K562 (cell line): ENCODE data around the gene HMOX2. TPM values are rescaled to one million over a fixed set of nuclear protein-coding genes. Genes with fewer than 3 reads are reported as not detected.

ENCODE experiments used
- ATAC-seq: fragments of 200-7000 bp; cut with Tn5 transposase; 3 replicates; pipeline ENCODE4 v1.9.1; 2020; ENCODE audit warnings: moderate library complexity
- BruUV-seq: library from RNA; stranded (reverse); fragments of 400-500 nt; replicated peaks from 2 replicates; lab custom pipeline; 2021; lab: Mats Ljungman, UMichigan
- CTCF ChIA-PET: fragments of 300-600 bp; formaldehyde crosslinking; extraction: SDS; loops from one replicate; lab custom pipeline; 2021; ENCODE audit warnings: low intra/inter-chr PET ratio; lab: Yijun Ruan, JAX
- POLR2A ChIA-PET: fragments of 300-600, 350-650 bp; sonication (Branson Sonifier 250); formaldehyde crosslinking; extraction: SDS; loops from one replicate; lab custom pipeline; 2021; ENCODE audit warnings: antibody characterized with exemption, inconsistent platforms; lab: Yijun Ruan, JAX
- DNase-seq, 4 experiments: peaks; one replicate each; pipeline versions ENCODE4 v3.0.0 to v3.0.0-alpha.2; 2011 to 2018; ENCODE audit warnings: low spot score in 3 of 4, mixed read lengths in 3 of 4; ENCODE audit errors: extremely low read depth in 1 of 4
- FAIRE-seq: peaks from 2 replicates; lab custom pipeline; 2011; peaks lifted over from hg19 to GRCh38; lab: Jason Lieb, UNC
- H2AFZ ChIP-seq: 2 replicates; pipeline ENCODE4 v1.6.0; 2011; ENCODE audit warnings: low read depth, low read length, control low read depth, inconsistent platforms
- H3K27ac ChIP-seq: fragments of 200-600 bp; 3 replicates; pipeline ENCODE4 v1.8.0; 2011; ENCODE audit warnings: low read depth, mild to moderate bottlenecking, control low read depth, inconsistent platforms, low read length, moderate library complexity, mixed read lengths; ENCODE audit errors: extremely low read depth
- H3K27me3 ChIP-seq, 2 experiments: fragments of 300-600 bp in 1 of 2; 2 replicates in 1 of 2; 3 replicates in 1 of 2; pipeline versions ENCODE4 v1.6.0 to v1.8.0; 2011; ENCODE audit warnings: inconsistent platforms in 2 of 2, low read length in 2 of 2, mild to moderate bottlenecking in 1 of 2, mixed read lengths in 1 of 2, moderate library complexity in 1 of 2; ENCODE audit not compliant: control insufficient read depth in 2 of 2, insufficient read depth in 2 of 2
- H3K36me3 ChIP-seq: fragments of 300-600 bp; 3 replicates; pipeline ENCODE4 v1.8.0; 2011; ENCODE audit warnings: mild to moderate bottlenecking, low read length, inconsistent platforms; ENCODE audit not compliant: control insufficient read depth, insufficient read depth
- H3K4me1 ChIP-seq, 2 experiments: fragments of 200-600 bp in 1 of 2; replicated peaks in 1 of 2; 2 replicates in 1 of 2; 3 replicates in 1 of 2; pipeline versions ENCODE4 v1.5.1 to v1.8.0; 2011; ENCODE audit warnings: inconsistent platforms in 2 of 2, low read length in 2 of 2, mild to moderate bottlenecking in 1 of 2, mixed read lengths in 1 of 2, moderate library complexity in 1 of 2; ENCODE audit not compliant: control insufficient read depth in 2 of 2, insufficient read depth in 2 of 2
- H3K4me2 ChIP-seq: 2 replicates; pipeline ENCODE4 v1.6.1; 2011; ENCODE audit warnings: low read length, control low read depth, inconsistent platforms, mixed read lengths; ENCODE audit not compliant: insufficient read depth
- H3K4me3 ChIP-seq: fragments of 200-600 bp; sonication (generic), shearing (Covaris generic); 2 replicates; pipeline ENCODE4 v1.5.1; 2016; ENCODE audit warnings: control low read depth, inconsistent platforms
- H3K79me2 ChIP-seq: fragments of 200-600 bp; 3 replicates; pipeline ENCODE4 v1.8.0; 2011; ENCODE audit warnings: low read length, inconsistent platforms; ENCODE audit not compliant: control insufficient read depth, insufficient read depth
- H3K9ac ChIP-seq, 2 experiments: 2 replicates each; pipeline versions ENCODE4 v1.6.0 to v1.6.1; 2011; ENCODE audit warnings: low read depth in 2 of 2, low read length in 2 of 2, control low read depth in 1 of 2, inconsistent platforms in 1 of 2, mild to moderate bottlenecking in 1 of 2, mixed read lengths in 1 of 2; ENCODE audit not compliant: insufficient read depth in 1 of 2
- H3K9me1 ChIP-seq: one replicate; pipeline ENCODE4 v1.6.0; 2011; ENCODE audit warnings: inconsistent platforms, mild to moderate bottlenecking, low read length, moderate library complexity; ENCODE audit not compliant: control insufficient read depth, insufficient read depth
- H3K9me3 ChIP-seq: replicated peaks from 2 replicates; pipeline ENCODE4 v1.5.1; 2011; ENCODE audit warnings: low read depth, low read length, inconsistent platforms; ENCODE audit not compliant: control insufficient read depth, insufficient read depth
- H4K20me1 ChIP-seq: replicated peaks from 2 replicates; pipeline ENCODE4 v1.6.1; 2011; ENCODE audit warnings: low read length, inconsistent platforms, mixed read lengths; ENCODE audit not compliant: control insufficient read depth, insufficient read depth
- CREBBP ChIP-seq: IDR thresholded peaks from one replicate; pipeline ENCODE4 v1.6.1; 2012; ENCODE audit warnings: low read depth, mild to moderate bottlenecking, control low read depth, inconsistent platforms, low read length
- NCOA1 ChIP-seq: fragments of 450-650 bp; IDR thresholded peaks from 2 replicates; pipeline ENCODE4 v1.6.1; 2016; ENCODE audit warnings: low read depth
- PKNOX1 ChIP-seq: fragments of 450-650 bp; IDR thresholded peaks from 2 replicates; pipeline ENCODE4 v1.6.1; 2016
- PML ChIP-seq: IDR thresholded peaks from 2 replicates; pipeline ENCODE4 v1.6.1; 2012; ENCODE audit warnings: low read length, inconsistent platforms
- RBM14 ChIP-seq: fragments of 200-400 bp; formaldehyde crosslinking; IDR thresholded peaks from 2 replicates; pipeline ENCODE4 v1.6.1; 2018; ENCODE audit warnings: low read depth, mild to moderate bottlenecking, low read length, moderate library complexity, borderline replicate concordance; ENCODE audit not compliant: insufficient read depth
- RNF219 ChIP-seq: fragments of 250-450 bp; sonication (Bioruptor Pico); IDR thresholded peaks from 2 replicates; pipeline ENCODE4 v1.5.0; 2022; ENCODE audit warnings: mild to moderate bottlenecking
- SMAD4 ChIP-seq: fragments of 250-450 bp; sonication (Bioruptor Pico); conservative IDR thresholded peaks from 2 replicates; pipeline ENCODE4 v1.8.0; 2021; ENCODE audit warnings: inconsistent platforms, mild to moderate bottlenecking, moderate library complexity
- TBL1XR1 ChIP-seq, 2 experiments: IDR thresholded peaks; 2 replicates each; pipeline ENCODE4 v1.6.1; 2012; ENCODE audit warnings: improper control_type of control experiment in 2 of 2, low read length in 2 of 2, mild to moderate bottlenecking in 1 of 2
- ZBTB11 ChIP-seq, 3 experiments: fragments of 200-800 bp in 1 of 3; fragments of 250-450 bp in 1 of 3; fragments of 450-650 bp in 1 of 3; sonication (Bioruptor Pico) in 1 of 3; sonication (Bioruptor generic) in 1 of 3; formaldehyde crosslinking in 1 of 3; IDR thresholded peaks; 2 replicates each; pipeline versions ENCODE4 v1.6.1 to v1.8.0; 2016 to 2022; ENCODE audit warnings: mild to moderate bottlenecking in 2 of 3, missing genetic modification characterization in 2 of 3, missing compliant biosample characterization in 1 of 3, moderate library complexity in 1 of 3
- WGBS: fragments of 100-300 bp; shearing (Covaris generic); methylation state at CpG from one replicate; pipeline ENCODE4 v1.1.6; 2016; ENCODE audit warnings: low coverage, mixed read lengths; ENCODE audit not compliant: insufficient coverage; ENCODE audit errors: missing lambda C conversion rate; 5-methylcytosine and 5-hydroxymethylcytosine counted together
- in situ Hi-C: fragments of 300-500 bp; cut with MboI; formaldehyde crosslinking; loops from 4 replicates; pipeline ENCODE4 v1.15.0; 2018; ENCODE audit warnings: inconsistent platforms, mixed read lengths
- intact Hi-C: fragments of 100-400 bp; cut with micrococcal nuclease; formaldehyde crosslinking; loops from 2 replicates; pipeline ENCODE4 v1.14.2; 2022
- polyA plus RNA-seq, 8 experiments: library from polyadenylated mRNA; depleted of rRNA in 4 of 8; stranded (reverse) in 5 of 8; unstranded in 3 of 8; fragments of >200 nt; fragmentation: Nextera tagmentation in 2 of 8; fragmentation: Illumina TruSeq in 1 of 8; extraction: Ambion mirVana in 2 of 8; extraction: Trizol in 1 of 8; gene quantifications; 2 replicates each; pipeline versions ENCODE4 v1.2.1 to v1.2.3, GENCODE V29; 2011 to 2014; ENCODE audit warnings: inconsistent platforms in 1 of 8, missing spikeins in 1 of 8
- total RNA-seq, 7 experiments: library from RNA; depleted of rRNA in 6 of 7; stranded (reverse); fragments of >200 nt in 6 of 7; fragmentation: Illumina TruSeq in 2 of 7; extraction: Trizol in 2 of 7; gene quantifications; 2 replicates each; pipeline versions ENCODE4 v1.2.1 to v1.2.3, GENCODE V29; 2011 to 2021; ENCODE audit warnings: low replicate concordance in 1 of 7
- TF ChIP-seq, protein P1 (sequence below): fragments of 250-450 bp; sonication (Bioruptor Pico); IDR thresholded peaks from 2 replicates; pipeline ENCODE4 v1.4.0; 2020; ENCODE audit warnings: borderline replicate concordance

The HMOX2 gene
- total and polyA plus RNA-seq, 9 of the 15 experiments (the other 6 are each of a cell fraction or from before 2014, with no cell fraction given), result 26.8 to 87.4 (median 57.4) TPM

- no peak for TF ChIP-seq ZBTB11 (CRISPR knock-in tag; IDR thresholded peaks at IDR 0.05)
- no peak for TF ChIP-seq CREBBP
- no peak for TF ChIP-seq TBL1XR1 (IDR thresholded peaks at IDR 0.05; ENCODE audit: low read length in 2 of 2)
Measured at GRCh38 chr16:4510131-4510530, 33.9 kb downstream of the HMOX2 start (continued).

GRCh38 chr16:4510747-4511426 lies 34.7 kb downstream of the HMOX2 start:
- POLR2A ChIA-PET, result interaction anchor here (1.1 to 1.4 kb wide), 2 partner anchors 10 to 42 kb away, joined by 3 to 5 read pairs; no protein-coding TSS in a partner anchor
- no peak for TF ChIP-seq RNF219
- TF ChIP-seq NCOA1, result no peak
- TF ChIP-seq PML, result no peak
- TF ChIP-seq SMAD4 (CRISPR knock-in tag), result no peak
- TF ChIP-seq, protein P1, sequence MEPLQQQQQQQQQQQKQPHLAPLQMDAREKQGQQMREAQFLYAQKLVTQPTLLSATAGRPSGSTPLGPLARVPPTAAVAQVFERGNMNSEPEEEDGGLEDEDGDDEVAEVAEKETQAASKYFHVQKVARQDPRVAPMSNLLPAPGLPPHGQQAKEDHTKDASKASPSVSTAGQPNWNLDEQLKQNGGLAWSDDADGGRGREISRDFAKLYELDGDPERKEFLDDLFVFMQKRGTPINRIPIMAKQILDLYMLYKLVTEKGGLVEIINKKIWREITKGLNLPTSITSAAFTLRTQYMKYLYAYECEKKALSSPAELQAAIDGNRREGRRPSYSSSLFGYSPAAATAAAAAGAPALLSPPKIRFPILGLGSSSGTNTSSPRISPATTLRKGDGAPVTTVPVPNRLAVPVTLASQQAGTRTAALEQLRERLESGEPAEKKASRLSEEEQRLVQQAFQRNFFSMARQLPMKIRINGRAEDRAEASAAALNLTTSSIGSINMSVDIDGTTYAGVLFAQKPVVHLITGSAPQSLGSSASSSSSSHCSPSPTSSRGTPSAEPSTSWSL, result no peak
- no peak for TF ChIP-seq PKNOX1
- no peak for TF ChIP-seq RBM14
- Histone ChIP-seq H3K9me3 (no peaks in the 10 kb centered on the region), H3K27me3 (no peaks in the 10 kb centered on the region), H3K27ac (no peak overlapping the region), H3K79me2 (no peaks in the 10 kb centered on the region), H3K4me2 (no peak overlapping the region), H3K36me3 (peaks cover 70% of the 10 kb centered on the region; the same call in 2 of the 3 replicates), H3K4me1 (peaks cover 0 to 14% of the 10 kb centered on the region in 2 experiments; a peak in 2 of 5 replicates), H2AFZ (no peak overlapping the region), H4K20me1 (0 out of 2 replicates have a peak, but pooled peaks cover 3% of the 10 kb centered on the region), H3K4me3 (no peak overlapping the region), H3K9ac (peak overlapping the region in 1 of 2 experiments; percentile 15; a peak in 1 of 4 replicates), H3K9me1 (no peaks in the 10 kb centered on the region)
- in situ Hi-C loops (loop anchor here (10.0 kb wide), 1 partner anchor 444 kb away; the partner anchor contains the start of gene SEC14L5), intact Hi-C loops (no loop called here)
- ATAC-seq (no peak), DNase-seq (no peak), FAIRE-seq (no peak)
- CTCF ChIA-PET, result no interaction called here
- BruUV-seq, result no TSS peak
- WGBS, result 84% methylated on average over 13 of the region's 14 CpGs
